GM13976 (cell line): ENCODE data around the gene OR10K2.

Experiments used
- DNase-seq: peaks from one replicate; pipeline ENCODE4 v3.0.0; 2012; ENCODE audit warnings: low spot score
- CTCF ChIP-seq: IDR thresholded peaks from 2 replicates; pipeline ENCODE4 v1.5.1; 2012; ENCODE audit warnings: borderline replicate concordance, mild to moderate bottlenecking; ENCODE audit not compliant: insufficient read depth; ENCODE audit errors: extremely low read depth, missing control alignments, control extremely low read depth
- in situ Hi-C: fragments of 300-500 bp; cut with MboI; formaldehyde crosslinking; loops from one replicate; pipeline ENCODE4 v1.12.0; 2022; ENCODE audit warnings: low sequenced_read_pairs, mixed read lengths, inconsistent platforms; ENCODE audit not compliant: unreplicated experiment

The OR10K2 gene

GRCh38 chr1:158426137-158426536 is at the start of gene OR10K2:
TSS of gene OR10K2 (minus strand) at chr1:158426237. CDS start at chr1:158420866, 5,371 bp downstream.
- DNase-seq: no peak
- no peak for TF ChIP-seq CTCF
- in situ Hi-C loops: no loop called here

- in situ Hi-C loops: no loop called here
- no peak for TF ChIP-seq CTCF
- DNase-seq: no peak
These were observed 45.9 kb upstream of the OR10K2 start, which contains the start of gene OR10R2 for GRCh38 chr1:158471920-158472319. TSS of gene OR10R2 (plus strand) at chr1:158472220. CDS start at chr1:158472326, 106 bp downstream.

- no peak for DNase-seq
- TF ChIP-seq CTCF: no peak
- in situ Hi-C loops: no loop called here
These were observed 35.5 kb upstream of the OR10K2 start, which contains the start of gene OR10K1 for GRCh38 chr1:158461534-158461933. TSS of gene OR10K1 (plus strand) at chr1:158461834. CDS start at chr1:158465562, 3,728 bp downstream.

- DNase-seq: no peak
- no peak for TF ChIP-seq CTCF
- in situ Hi-C loops: no loop called here
These were observed 32.2 kb upstream of the OR10K2 start for GRCh38 chr1:158458263-158458662.

- in situ Hi-C loops: no loop called here
- TF ChIP-seq CTCF: no peak
- no peak for DNase-seq
These were observed 31.2 kb upstream of the OR10K2 start for GRCh38 chr1:158457246-158457645.

GRCh38 chr1:158454537-158454936 is 28.5 kb upstream of the OR10K2 start:
- TF ChIP-seq CTCF: no peak
- no peak for DNase-seq
- in situ Hi-C loops: no loop called here

- in situ Hi-C loops: no loop called here
- TF ChIP-seq CTCF: no peak
- no peak for DNase-seq
These were observed 19.3 kb upstream of the OR10K2 start for GRCh38 chr1:158445376-158445775.
